Trophoblast cell (in vitro differentiated cells and primary cell): ENCODE results near the gene ANKRD13B.

ENCODE experiments used
- DNase-seq, 2 donors: peaks; one replicate each; pipeline ENCODE4 v3.0.0-alpha.2; 2016
- H2AFZ ChIP-seq: 2 replicates; pipeline ENCODE4 v1.6.1; 2013; ENCODE audit warnings: low read length, moderate library complexity, mild to moderate bottlenecking; ENCODE audit not compliant: insufficient read depth, poor library complexity
- H2AK5ac ChIP-seq: 2 replicates; pipeline ENCODE4 v1.6.1; 2013; ENCODE audit warnings: mild to moderate bottlenecking, low read length
- H2BK120ac ChIP-seq: 2 replicates; pipeline ENCODE4 v1.6.1; 2013; ENCODE audit warnings: low read length, mild to moderate bottlenecking, moderate library complexity; ENCODE audit not compliant: insufficient read depth, poor library complexity
- H2BK12ac ChIP-seq: 2 replicates; pipeline ENCODE4 v1.6.1; 2013; ENCODE audit warnings: mild to moderate bottlenecking, low read length, moderate library complexity
- H2BK5ac ChIP-seq: 2 replicates; pipeline ENCODE4 v1.6.1; 2013; ENCODE audit warnings: low read length, low read depth, moderate library complexity, mild to moderate bottlenecking; ENCODE audit not compliant: poor library complexity
- H3K14ac ChIP-seq: 2 replicates; pipeline ENCODE4 v1.6.1; 2013; ENCODE audit warnings: mild to moderate bottlenecking, low read length
- H3K18ac ChIP-seq: 2 replicates; pipeline ENCODE4 v1.6.1; 2013; ENCODE audit warnings: mild to moderate bottlenecking, low read length
- H3K23ac ChIP-seq: 2 replicates; pipeline ENCODE4 v1.6.1; 2013; ENCODE audit warnings: low read length
- H3K27ac ChIP-seq: 2 replicates; pipeline ENCODE4 v1.5.1; 2013; ENCODE audit warnings: low read depth, mild to moderate bottlenecking, inconsistent platforms, low read length, moderate library complexity
- H3K27me3 ChIP-seq: 2 replicates; pipeline ENCODE4 v1.6.1; 2013; ENCODE audit warnings: inconsistent platforms, mild to moderate bottlenecking, low read length, moderate library complexity; ENCODE audit not compliant: insufficient read depth
- H3K36me3 ChIP-seq, 2 experiments: 1 replicate in 1 of 2; 2 replicates in 1 of 2; pipeline ENCODE4 v1.6.1; 2013; ENCODE audit warnings: low read length in 2 of 2, mild to moderate bottlenecking in 2 of 2, moderate library complexity in 1 of 2; ENCODE audit not compliant: insufficient read depth in 2 of 2, control insufficient read depth in 1 of 2
- H3K4ac ChIP-seq: 2 replicates; pipeline ENCODE4 v1.6.1; 2013; ENCODE audit warnings: low read depth, mild to moderate bottlenecking, low read length, moderate library complexity
- H3K4me1 ChIP-seq, 2 experiments: 1 replicate in 1 of 2; 2 replicates in 1 of 2; pipeline ENCODE4 v1.6.1; 2013; ENCODE audit warnings: low read length in 2 of 2, mild to moderate bottlenecking in 2 of 2, moderate library complexity in 1 of 2; ENCODE audit not compliant: insufficient read depth in 2 of 2, control insufficient read depth in 1 of 2
- H3K4me2 ChIP-seq: 2 replicates; pipeline ENCODE4 v1.6.1; 2013; ENCODE audit warnings: inconsistent platforms, mild to moderate bottlenecking, low read length, moderate library complexity
- H3K4me3 ChIP-seq: 2 replicates; pipeline ENCODE4 v1.5.1; 2013; ENCODE audit warnings: mild to moderate bottlenecking, low read depth, low read length, inconsistent platforms
- H3K79me1 ChIP-seq: one replicate; pipeline ENCODE4 v1.6.1; 2013; ENCODE audit warnings: low read length
- H3K79me2 ChIP-seq: 2 replicates; pipeline ENCODE4 v1.6.1; 2013; ENCODE audit warnings: low read length, mild to moderate bottlenecking; ENCODE audit not compliant: control insufficient read depth, insufficient read depth, poor library complexity
- H3K9ac ChIP-seq: 2 replicates; pipeline ENCODE4 v1.6.1; 2013; ENCODE audit warnings: mild to moderate bottlenecking, low read length
- H3K9me3 ChIP-seq: 2 replicates; pipeline ENCODE4 v1.6.1; 2013; ENCODE audit warnings: low read depth, mild to moderate bottlenecking, control low read depth, inconsistent platforms, low read length; ENCODE audit not compliant: insufficient read depth
- H4K12ac ChIP-seq: 2 replicates; pipeline ENCODE4 v1.6.1; 2013; ENCODE audit warnings: low read depth, mild to moderate bottlenecking, low read length, moderate library complexity
- H4K8ac ChIP-seq: 2 replicates; pipeline ENCODE4 v1.6.1; 2013; ENCODE audit warnings: low read depth, mild to moderate bottlenecking, low read length, moderate library complexity
- H4K91ac ChIP-seq: one replicate; pipeline ENCODE4 v1.6.1; 2013; ENCODE audit warnings: low read depth, mild to moderate bottlenecking, low read length, moderate library complexity
- WGBS: extraction: QIAGEN DNeasy Blood & Tissue Kit; methylation state at CpG from one replicate; pipeline ENCODE4 v1.1.7; 2013; ENCODE audit warnings: missing lambda C conversion rate; ENCODE audit not compliant: insufficient read length, insufficient coverage; ENCODE audit errors: extremely low coverage; 5-methylcytosine and 5-hydroxymethylcytosine counted together

ANKRD13B gene

GRCh38 chr17:29640981-29641642, 48.2 kb downstream of the ANKRD13B start:
- H4K8ac ChIP-seq: no peak overlapping the region
- no peak overlapping the region for H2BK5ac ChIP-seq
- H4K12ac ChIP-seq: no peak overlapping the region
- no peak overlapping the region for H3K18ac ChIP-seq
- peak; percentile 20 to 67 for DNase-seq
- H4K91ac ChIP-seq: no peak overlapping the region
- H3K14ac ChIP-seq: no peak overlapping the region
- H2AFZ ChIP-seq: no peak overlapping the region
- H3K27ac ChIP-seq: no peak overlapping the region
- H3K4me1 ChIP-seq: peaks cover 5 to 8% of the 10 kb centered on the region in 2 experiments
- H2BK12ac ChIP-seq: no peak overlapping the region
- WGBS: no CpG with 5 or more reads among the region's 7 CpGs
- H3K4me2 ChIP-seq: no peak overlapping the region
- H3K9ac ChIP-seq: no peak overlapping the region
- no peak overlapping the region for H3K4ac ChIP-seq
- H3K36me3 ChIP-seq: peaks cover 2 to 7% of the 10 kb centered on the region in 2 experiments
- H3K79me2 ChIP-seq: no peaks in the 10 kb centered on the region
- no peak overlapping the region for H3K4me3 ChIP-seq
- peaks cover 2% of the 10 kb centered on the region for H3K79me1 ChIP-seq
- no peaks in the 10 kb centered on the region for H3K9me3 ChIP-seq
- no peak overlapping the region for H2AK5ac ChIP-seq
- no peaks in the 10 kb centered on the region for H3K27me3 ChIP-seq
- no peak overlapping the region for H2BK120ac ChIP-seq
- H3K23ac ChIP-seq: no peak overlapping the region

GRCh38 chr17:29642171-29642611, 49.3 kb downstream of the ANKRD13B start:
- Histone ChIP-seq H3K27me3 (no peaks in the 10 kb centered on the region), H3K79me1 (peaks cover 2% of the 10 kb centered on the region), H3K4me1 (peaks cover 5 to 8% of the 10 kb centered on the region in 2 experiments), H3K18ac (no peak overlapping the region), H2AK5ac (no peak overlapping the region), H2BK12ac (peak overlapping the region; percentile 8), H3K36me3 (peaks cover 0 to 3% of the 10 kb centered on the region in 2 experiments), H3K4ac (no peak overlapping the region), H3K9me3 (no peaks in the 10 kb centered on the region), H4K91ac (no peak overlapping the region), H3K4me3 (no peak overlapping the region), H3K4me2 (no peak overlapping the region), H3K14ac (no peak overlapping the region), H3K27ac (peak overlapping the region; percentile 45), H3K79me2 (no peaks in the 10 kb centered on the region), H3K23ac (no peak overlapping the region), H2BK120ac (no peak overlapping the region), H4K8ac (no peak overlapping the region), H2BK5ac (no peak overlapping the region), H4K12ac (no peak overlapping the region), H2AFZ (no peak overlapping the region), H3K9ac (no peak overlapping the region)
- no peak for DNase-seq
- no CpG with 5 or more reads among the region's 2 CpGs for WGBS

GRCh38 chr17:29643817-29644160, 50.9 kb downstream of the ANKRD13B start:
- Histone ChIP-seq H3K79me1 (peaks cover 2% of the 10 kb centered on the region), H3K9ac (no peak overlapping the region), H3K9me3 (no peaks in the 10 kb centered on the region), H2BK5ac (no peak overlapping the region), H3K18ac (no peak overlapping the region), H4K91ac (no peak overlapping the region), H3K14ac (no peak overlapping the region), H3K4me3 (no peak overlapping the region), H3K79me2 (no peaks in the 10 kb centered on the region), H2AFZ (no peak overlapping the region), H3K4me2 (no peak overlapping the region), H3K27ac (peak overlapping the region; percentile 27), H2AK5ac (no peak overlapping the region), H2BK12ac (no peak overlapping the region), H3K4ac (no peak overlapping the region), H4K12ac (no peak overlapping the region), H3K27me3 (no peaks in the 10 kb centered on the region), H3K36me3 (peaks cover 4 to 10% of the 10 kb centered on the region in 2 experiments), H3K23ac (no peak overlapping the region), H4K8ac (no peak overlapping the region), H3K4me1 (peaks cover 5 to 8% of the 10 kb centered on the region in 2 experiments), H2BK120ac (peak overlapping the region; percentile 63)
- no peak for DNase-seq
- WGBS: no CpG with 5 or more reads among the region's 1 CpG

- Histone ChIP-seq H3K36me3 (peaks cover 7 to 12% of the 10 kb centered on the region in 2 experiments), H3K23ac (no peak overlapping the region), H4K12ac (no peak overlapping the region), H3K4me2 (no peak overlapping the region), H3K4me3 (no peak overlapping the region), H3K4ac (no peak overlapping the region), H3K14ac (no peak overlapping the region), H2BK120ac (no peak overlapping the region), H2BK12ac (no peak overlapping the region), H3K9ac (no peak overlapping the region), H3K27ac (no peak overlapping the region), H3K79me1 (peaks cover 2% of the 10 kb centered on the region), H4K91ac (no peak overlapping the region), H2BK5ac (no peak overlapping the region), H3K27me3 (no peaks in the 10 kb centered on the region), H3K79me2 (no peaks in the 10 kb centered on the region), H2AFZ (no peak overlapping the region), H3K9me3 (no peaks in the 10 kb centered on the region), H4K8ac (no peak overlapping the region), H3K4me1 (peaks cover 3 to 8% of the 10 kb centered on the region in 2 experiments), H2AK5ac (no peak overlapping the region), H3K18ac (no peak overlapping the region)
- WGBS: no CpG with 5 or more reads among the region's 5 CpGs
- DNase-seq: peak in 1 of 2 donors; percentile 33
Observed at GRCh38 chr17:29645515-29646051, 52.7 kb downstream of the ANKRD13B start.
